ENCODE data around the gene HES5. TPM values are rescaled to one million over a fixed set of nuclear protein-coding genes. Genes with fewer than 3 reads are reported as not detected.

Gene HES5
- total RNA-seq, 3 donors from 2014 or later: 1.3 to 7.8 (median 1.6) TPM

DNA sequence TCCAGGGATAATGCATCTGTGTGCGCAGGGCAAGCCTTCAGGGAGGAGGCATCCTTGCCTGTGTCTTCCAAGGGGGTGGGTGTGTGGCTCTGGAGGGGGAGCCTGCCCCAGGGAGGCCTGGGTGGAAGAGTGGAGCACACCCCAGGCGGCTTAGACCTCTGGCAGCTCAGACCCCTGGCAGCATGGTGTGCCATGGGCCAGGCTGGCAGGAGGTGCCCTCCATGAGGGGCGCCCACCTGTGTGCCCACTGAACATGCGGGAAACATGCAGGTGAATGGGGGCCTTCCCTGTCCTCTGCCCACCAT lies 2.6 kb downstream of the HES5 start:
- Histone ChIP-seq H3K4me1 (ENCODE audit: low read depth) (peaks cover 58% of the 10 kb centered on the region), H3K36me3 (ENCODE audit: low read depth) (no peaks in the 10 kb centered on the region), H3K9me3 (no peaks in the 10 kb centered on the region), H3K4me3 (no peak overlapping the region)
- intact Hi-C loops (cut with DNase I, micrococcal nuclease): no loop called here
- ATAC-seq (no peak), DNase-seq (peak in 1 of 3 donors; percentile 48)
- no peak for TF ChIP-seq CTCF (IDR thresholded peaks at IDR 0.05)

DNA sequence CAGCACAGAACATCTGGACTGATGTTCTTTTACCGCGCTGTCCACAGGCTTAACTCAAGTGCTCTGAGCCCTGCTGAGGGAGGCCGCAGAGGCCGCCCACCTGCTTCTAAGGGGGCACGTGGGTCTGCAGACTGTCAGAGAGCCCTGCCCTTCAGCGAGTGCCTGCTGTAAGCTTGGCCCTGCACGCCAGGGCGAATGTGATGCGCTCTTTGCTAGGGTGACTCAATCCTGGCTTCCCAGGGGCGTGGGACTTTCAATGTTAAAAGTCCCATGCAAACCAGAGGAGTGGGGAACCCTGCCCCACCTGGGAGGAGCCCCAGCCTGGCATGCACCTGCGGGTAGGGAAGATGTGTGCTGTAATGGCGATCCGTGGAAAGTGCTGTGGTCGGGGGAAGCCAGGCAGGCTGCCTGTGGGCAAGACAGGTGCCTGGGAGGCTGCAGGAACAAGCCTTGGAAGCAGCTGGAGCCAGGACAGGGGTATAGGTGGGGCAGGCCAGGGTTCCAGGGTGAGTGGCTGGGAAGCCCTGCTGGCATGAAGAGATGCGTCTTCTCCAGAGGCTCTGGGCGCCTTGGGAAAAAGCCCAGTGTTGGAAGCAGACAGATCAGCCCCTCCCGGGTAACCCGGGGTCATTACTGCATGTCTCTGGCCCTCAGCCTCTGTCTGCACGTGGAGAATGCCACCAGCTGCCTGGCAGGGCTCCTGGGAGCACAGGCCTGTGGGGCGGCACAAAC lies 3.1 kb downstream of the HES5 start:
- Histone ChIP-seq H3K4me3 (no peak overlapping the region), H3K4me1 (ENCODE audit: low read depth) (peaks cover 58% of the 10 kb centered on the region), H3K36me3 (ENCODE audit: low read depth) (no peaks in the 10 kb centered on the region), H3K9me3 (no peaks in the 10 kb centered on the region)
- intact Hi-C loops (cut with DNase I, micrococcal nuclease): no loop called here
- ATAC-seq (peak; percentile 2), DNase-seq (peak in 2 of 3 donors; percentile 51 to 52)
- TF ChIP-seq CTCF (IDR thresholded peaks at IDR 0.05): no peak

DNA sequence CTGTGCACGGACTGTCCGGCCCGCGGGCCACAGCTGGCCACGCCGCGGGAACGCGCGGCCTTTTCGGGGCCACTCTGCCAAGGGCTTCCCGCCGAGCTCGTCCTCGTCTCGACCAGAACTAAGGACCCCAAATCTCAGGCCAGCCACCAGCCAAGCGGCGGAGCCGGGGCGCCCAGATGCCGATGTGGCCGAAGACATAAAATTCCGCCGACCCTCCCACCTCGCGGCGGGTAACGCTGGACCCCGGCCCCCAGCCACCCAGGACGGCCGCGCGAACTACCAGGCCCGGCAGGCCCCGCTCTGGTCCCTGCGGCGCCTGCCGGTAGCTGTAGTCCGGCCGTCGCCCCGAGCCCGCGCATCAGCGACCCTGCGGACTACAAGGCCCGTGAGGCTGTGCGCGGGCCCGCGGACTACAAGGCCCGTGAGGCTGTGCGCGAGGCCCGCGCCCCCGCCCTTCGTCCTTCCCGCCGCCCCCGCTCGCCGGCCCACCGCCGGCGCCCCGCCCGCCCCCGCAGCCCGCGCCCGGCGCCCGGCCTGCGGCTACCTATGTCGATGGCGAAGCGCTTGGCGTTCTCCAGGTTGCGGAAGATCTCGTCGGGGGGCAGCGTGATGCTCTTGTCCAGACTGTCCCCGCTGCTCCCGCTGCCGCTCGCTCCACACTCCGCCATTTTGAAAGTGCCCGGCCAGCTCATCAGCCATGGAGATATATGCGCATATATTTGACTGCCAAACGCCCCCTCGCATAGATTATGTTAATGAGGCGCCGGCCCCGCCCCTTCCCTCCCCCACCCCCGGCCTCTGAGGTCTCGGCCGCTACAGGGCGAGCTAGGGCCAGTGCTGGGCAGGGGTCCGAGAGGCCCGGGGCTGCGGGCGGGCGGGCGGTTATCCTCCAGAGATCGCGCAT lies 3.9 kb downstream of the HES5 start, which contains the start of gene PANK4:
TSS of gene PANK4 (minus strand) at position 677 of the 904 bp plus-strand sequence. CDS start at position 668, 9 bp downstream.
- ATAC-seq: peak; percentile 89
- TF ChIP-seq CTCF (IDR thresholded peaks at IDR 0.05): peak; percentile 15
- H3K4me1 ChIP-seq (ENCODE audit: low read depth): peaks cover 55% of the 10 kb centered on the region
- H3K36me3 ChIP-seq (ENCODE audit: low read depth): no peaks in the 10 kb centered on the region
- peak within 1 kb of the TSS; percentile 54 for H3K4me3 ChIP-seq
- intact Hi-C loops (cut with DNase I, micrococcal nuclease): no loop called here
- no peaks in the 10 kb centered on the region for H3K9me3 ChIP-seq
- DNase-seq: peak; percentile 92 to 95 (median 92)

- TF ChIP-seq CTCF (IDR thresholded peaks at IDR 0.05): no peak
- peak overlapping the region; percentile 54 for H3K4me3 ChIP-seq
- no peaks in the 10 kb centered on the region for H3K36me3 ChIP-seq (ENCODE audit: low read depth)
- H3K4me1 ChIP-seq (ENCODE audit: low read depth): peaks cover 49% of the 10 kb centered on the region
- DNase-seq (peak in 1 of 3 donors; percentile 28), ATAC-seq (no peak)
- intact Hi-C loops (cut with DNase I, micrococcal nuclease): no loop called here
- no peaks in the 10 kb centered on the region for H3K9me3 ChIP-seq
Measured at GRCh38 chr1:2525572-2525919, 4.5 kb downstream of the HES5 start.

DNA sequence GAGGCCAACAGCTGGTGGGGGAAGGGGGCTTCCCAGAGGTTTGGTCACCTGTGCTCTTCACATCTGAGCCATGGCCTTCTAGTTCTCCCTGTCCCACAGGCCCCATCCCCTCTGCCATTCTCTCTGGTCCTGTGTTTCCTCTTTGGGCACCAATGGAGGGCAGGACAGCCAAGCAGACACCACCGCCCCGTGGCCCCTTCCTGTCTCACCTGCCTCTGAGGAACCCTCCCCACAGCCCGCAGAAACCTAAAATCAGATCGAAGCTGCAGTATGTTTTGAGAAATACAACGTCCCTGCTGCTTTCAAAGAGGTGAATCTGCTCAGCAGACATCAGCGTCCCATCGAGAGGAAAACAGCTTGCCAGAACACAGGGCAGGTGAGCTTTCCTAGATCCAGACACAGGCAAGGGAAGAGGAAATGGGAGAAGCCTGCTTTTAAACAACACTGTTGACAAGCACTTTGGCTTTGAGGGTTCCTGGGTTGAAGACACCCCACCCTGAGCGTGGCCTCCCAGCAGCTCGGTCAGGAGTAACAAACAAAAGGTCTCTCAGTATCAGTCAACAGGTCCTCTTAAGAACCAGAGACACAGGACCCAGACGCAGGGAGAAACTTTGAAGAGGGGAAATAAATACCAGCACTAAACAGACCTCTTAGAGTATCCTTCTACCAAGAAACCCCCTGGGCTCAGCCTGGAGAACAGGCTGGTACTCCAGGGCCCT lies 6.0 kb downstream of the HES5 start:
- DNase-seq (peak in 1 of 3 donors; percentile 32), ATAC-seq (no peak)
- peaks cover 6% of the 10 kb centered on the region for H3K36me3 ChIP-seq (ENCODE audit: low read depth)
- H3K9me3 ChIP-seq: no peaks in the 10 kb centered on the region
- H3K4me3 ChIP-seq: no peak overlapping the region
- H3K4me1 ChIP-seq (ENCODE audit: low read depth): peaks cover 40% of the 10 kb centered on the region
- no peak for TF ChIP-seq CTCF (IDR thresholded peaks at IDR 0.05)
- intact Hi-C loops (cut with DNase I, micrococcal nuclease): no loop called here
